ENCODE data around the gene HDGFL2.
"Not testable (repeated sequence)": the region's sequence is repeated elsewhere in the genome, so short reads cannot be mapped to it uniquely, and the experiment has no call there.

Gene HDGFL2

GRCh38 chr19:4536798-4537197 is 64.7 kb downstream of the HDGFL2 start:
- DNase-seq (ENCODE audit: low read depth): no peak

GRCh38 chr19:4537953-4538600 is 66.0 kb downstream of the HDGFL2 start:
- DNase-seq (ENCODE audit: low read depth): no peak

- no peak for DNase-seq (ENCODE audit: low read depth)
Observed at GRCh38 chr19:4538601-4538954, 66.5 kb downstream of the HDGFL2 start.

GRCh38 chr19:4539169-4539692 is 67.1 kb downstream of the HDGFL2 start:
- DNase-seq (ENCODE audit: low read depth): no peak

- no peak for DNase-seq (ENCODE audit: low read depth)
Observed at GRCh38 chr19:4539693-4540581, 67.8 kb downstream of the HDGFL2 start, which contains the start of gene LRG1. TSS of gene LRG1 (minus strand) at chr19:4540036. CDS start at chr19:4540013, 23 bp downstream.

- DNase-seq (ENCODE audit: low read depth): no peak
Observed at GRCh38 chr19:4541114-4541805, 69.2 kb downstream of the HDGFL2 start.

DNA sequence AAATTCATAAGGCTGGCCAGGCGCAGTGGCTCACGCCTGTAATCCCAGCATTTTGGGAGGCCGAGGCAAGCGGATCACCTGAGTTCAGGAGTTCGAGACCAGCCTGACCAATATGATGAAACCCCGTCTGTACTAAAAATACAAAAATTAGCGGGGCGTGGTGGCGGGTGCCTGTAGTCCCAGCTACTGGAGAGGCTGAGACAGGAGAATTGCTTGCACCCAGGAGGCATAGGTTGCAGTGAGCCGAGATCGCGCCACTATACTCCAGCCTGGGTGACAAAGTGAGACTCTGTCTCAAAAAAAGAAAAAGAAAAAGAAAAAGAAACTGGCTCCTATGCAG is 69.7 kb downstream of the HDGFL2 start:
- not testable (repeated sequence) for DNase-seq (ENCODE audit: low read depth)

DNA sequence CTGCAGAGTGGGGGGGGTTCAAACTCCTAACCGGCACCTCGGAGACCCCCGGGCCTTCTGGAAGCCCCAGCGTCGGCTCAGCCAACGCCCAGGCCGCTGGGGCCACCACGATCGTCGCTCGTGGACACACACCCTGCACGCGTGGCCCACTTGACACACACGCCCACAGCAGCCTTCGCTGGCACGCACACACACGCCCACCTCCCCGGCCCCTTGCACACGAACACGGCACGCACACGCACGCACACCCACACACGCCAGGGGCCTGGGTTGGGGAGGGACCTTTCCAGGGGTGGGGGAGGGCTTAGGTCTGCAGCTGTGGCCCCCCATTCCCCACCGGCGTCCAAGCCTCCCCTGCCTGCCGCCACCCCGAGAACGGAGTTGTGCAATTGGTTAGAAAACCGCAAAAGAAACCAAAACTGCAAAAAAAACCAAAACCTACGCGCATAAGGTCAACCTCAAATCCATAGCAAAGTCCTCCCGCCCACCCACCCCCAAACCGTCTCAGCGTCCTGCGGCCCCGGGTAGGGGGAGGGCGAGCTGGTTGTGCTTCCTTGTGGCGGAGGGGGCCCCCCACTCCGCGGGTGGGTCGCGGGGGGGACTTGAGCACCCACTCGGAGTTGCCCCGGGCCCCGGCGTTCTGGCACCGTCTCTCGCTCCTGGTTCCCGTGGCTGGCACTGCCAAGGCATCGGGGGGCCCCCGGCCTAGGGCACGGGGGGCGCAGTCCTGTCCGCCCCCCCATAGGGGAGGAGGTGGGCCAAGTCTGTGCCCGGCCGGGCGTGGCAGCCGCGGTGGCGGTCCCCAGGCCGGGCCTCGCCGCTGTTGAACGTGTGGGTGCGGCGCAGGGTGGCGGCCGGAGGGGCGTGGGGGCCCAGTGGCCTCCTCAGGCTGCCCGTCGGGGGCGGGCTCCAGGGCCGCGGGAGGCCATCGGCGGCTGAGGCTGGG is 71.1 kb downstream of the HDGFL2 start:
- no peak for DNase-seq (ENCODE audit: low read depth)

- DNase-seq (ENCODE audit: low read depth): no peak
Observed at GRCh38 chr19:4543842-4544647, 71.9 kb downstream of the HDGFL2 start.

GRCh38 chr19:4547303-4548237 is 75.5 kb downstream of the HDGFL2 start:
- no peak for DNase-seq (ENCODE audit: low read depth)

DNA sequence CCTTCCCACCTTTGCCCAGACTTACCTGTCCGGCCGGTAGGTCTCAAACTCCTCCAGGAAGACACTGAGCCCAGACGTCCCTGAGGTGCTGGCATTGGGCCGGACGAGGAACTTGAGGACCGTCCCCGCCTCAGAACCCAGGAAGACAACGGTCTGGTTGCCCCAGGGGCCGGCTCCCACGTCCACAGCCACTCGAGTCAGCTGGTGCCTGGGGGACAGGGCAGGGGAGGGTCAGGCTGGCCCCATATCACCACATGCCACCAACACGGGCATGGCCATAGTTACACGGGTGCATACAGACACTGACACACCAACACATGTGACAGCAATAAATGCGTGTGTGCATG is 76.1 kb downstream of the HDGFL2 start:
- no peak for DNase-seq (ENCODE audit: low read depth)

GRCh38 chr19:4550018-4550417 is 77.9 kb downstream of the HDGFL2 start:
- no peak for DNase-seq (ENCODE audit: low read depth)

DNA sequence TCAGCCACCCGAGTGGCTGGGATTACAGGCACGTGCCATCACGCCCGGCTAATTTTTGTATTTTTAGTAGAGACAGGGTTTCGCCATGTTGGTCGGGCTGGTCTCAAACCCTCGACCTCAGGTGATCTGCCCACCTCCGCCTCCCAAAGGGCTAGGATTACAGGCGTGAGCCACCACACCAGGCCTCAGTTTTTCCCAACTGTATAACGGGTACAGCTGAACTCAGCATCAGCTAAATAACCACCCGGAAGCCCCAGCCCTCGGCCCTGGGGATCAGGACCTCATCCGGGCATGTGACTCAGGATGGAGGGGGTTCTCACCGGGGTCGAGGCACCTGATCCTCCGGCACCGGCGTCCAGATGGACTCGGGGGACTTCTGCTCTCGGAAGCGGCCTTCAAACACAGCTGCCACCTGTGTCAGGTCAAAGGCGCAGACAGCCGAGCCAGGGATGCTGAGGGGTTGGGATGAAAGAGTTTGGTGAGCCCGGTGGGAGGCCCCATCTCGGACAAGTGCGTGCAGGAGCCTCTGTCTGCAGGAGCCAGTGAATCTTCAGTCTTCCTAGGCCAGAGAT is 78.5 kb downstream of the HDGFL2 start:
- no peak for DNase-seq (ENCODE audit: low read depth)
